ENCODE data around the gene VSTM2L. TPM values are rescaled to one million over a fixed set of nuclear protein-coding genes. Genes with fewer than 3 reads are reported as not detected.

Gene VSTM2L
- total RNA-seq, 2 donors from 2014 or later: 31.3 to 69.5 TPM

GRCh38 chr20:37878835-37879599, 23.9 kb upstream of the VSTM2L start:
- intact Hi-C loops (cut with DNase I): no loop called here
- H3K27ac ChIP-seq: no peak overlapping the region
- no peaks in the 10 kb centered on the region for H3K9me3 ChIP-seq
- H3K36me3 ChIP-seq: no peaks in the 10 kb centered on the region
- DNase-seq (ENCODE audit: low spot score): no peak
- TF ChIP-seq POLR2AphosphoS5 (IDR thresholded peaks at IDR 0.05) (no peak), POLR2A (IDR thresholded peaks at IDR 0.05) (no peak)
- TF ChIP-seq, protein P1, sequence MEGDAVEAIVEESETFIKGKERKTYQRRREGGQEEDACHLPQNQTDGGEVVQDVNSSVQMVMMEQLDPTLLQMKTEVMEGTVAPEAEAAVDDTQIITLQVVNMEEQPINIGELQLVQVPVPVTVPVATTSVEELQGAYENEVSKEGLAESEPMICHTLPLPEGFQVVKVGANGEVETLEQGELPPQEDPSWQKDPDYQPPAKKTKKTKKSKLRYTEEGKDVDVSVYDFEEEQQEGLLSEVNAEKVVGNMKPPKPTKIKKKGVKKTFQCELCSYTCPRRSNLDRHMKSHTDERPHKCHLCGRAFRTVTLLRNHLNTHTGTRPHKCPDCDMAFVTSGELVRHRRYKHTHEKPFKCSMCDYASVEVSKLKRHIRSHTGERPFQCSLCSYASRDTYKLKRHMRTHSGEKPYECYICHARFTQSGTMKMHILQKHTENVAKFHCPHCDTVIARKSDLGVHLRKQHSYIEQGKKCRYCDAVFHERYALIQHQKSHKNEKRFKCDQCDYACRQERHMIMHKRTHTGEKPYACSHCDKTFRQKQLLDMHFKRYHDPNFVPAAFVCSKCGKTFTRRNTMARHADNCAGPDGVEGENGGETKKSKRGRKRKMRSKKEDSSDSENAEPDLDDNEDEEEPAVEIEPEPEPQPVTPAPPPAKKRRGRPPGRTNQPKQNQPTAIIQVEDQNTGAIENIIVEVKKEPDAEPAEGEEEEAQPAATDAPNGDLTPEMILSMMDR (IDR thresholded peaks at IDR 0.05): no peak
- 56% methylated on average over 12 of the region's 12 CpGs for WGBS
- no peak overlapping the region for H3K4me3 ChIP-seq
- H3K4me1 ChIP-seq (replicated peaks): no peaks in the 10 kb centered on the region
- H3K27me3 ChIP-seq (replicated peaks; ENCODE audit: insufficient read depth): no peaks in the 10 kb centered on the region

DNA sequence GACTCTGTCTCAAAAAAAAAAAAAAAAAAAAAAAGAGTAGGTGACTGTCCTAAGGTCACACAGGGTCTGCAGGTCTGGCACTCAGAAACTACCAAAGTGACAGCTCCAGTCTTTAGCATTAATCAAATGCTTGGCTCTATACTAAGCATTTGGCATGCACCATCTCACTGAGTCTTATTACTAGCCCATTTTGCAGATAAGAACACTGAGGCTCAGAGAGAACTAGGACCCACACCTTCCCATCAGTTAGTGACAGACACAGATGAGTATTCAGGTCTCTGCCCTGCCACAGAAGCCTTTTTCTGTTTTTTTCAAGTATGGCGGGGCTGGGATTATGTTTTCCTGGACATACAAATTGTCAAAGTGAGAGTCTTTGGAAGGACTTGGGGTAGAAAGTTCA, 23.1 kb upstream of the VSTM2L start:
- TF ChIP-seq POLR2A (IDR thresholded peaks at IDR 0.05): no peak
- TF ChIP-seq POLR2AphosphoS5 (IDR thresholded peaks at IDR 0.05): no peak
- TF ChIP-seq, protein P1 (IDR thresholded peaks at IDR 0.05): no peak
- H3K36me3 ChIP-seq: no peaks in the 10 kb centered on the region
- H3K4me3 ChIP-seq: no peak overlapping the region
- H3K27me3 ChIP-seq (replicated peaks; ENCODE audit: insufficient read depth): no peaks in the 10 kb centered on the region
- 95% methylated on average over 1 of the region's 1 CpG for WGBS
- H3K27ac ChIP-seq: no peak overlapping the region
- DNase-seq (ENCODE audit: low spot score): no peak
- H3K9me3 ChIP-seq: no peaks in the 10 kb centered on the region
- intact Hi-C loops (cut with DNase I): no loop called here
- no peaks in the 10 kb centered on the region for H3K4me1 ChIP-seq (replicated peaks)

GRCh38 chr20:37880726-37881591, 22.0 kb upstream of the VSTM2L start:
- Histone ChIP-seq H3K4me3 (no peak overlapping the region), H3K9me3 (no peaks in the 10 kb centered on the region), H3K27me3 (replicated peaks; ENCODE audit: insufficient read depth) (no peaks in the 10 kb centered on the region), H3K36me3 (no peaks in the 10 kb centered on the region), H3K27ac (no peak overlapping the region), H3K4me1 (replicated peaks) (no peaks in the 10 kb centered on the region)
- TF ChIP-seq POLR2AphosphoS5 (IDR thresholded peaks at IDR 0.05): no peak
- TF ChIP-seq POLR2A (IDR thresholded peaks at IDR 0.05): no peak
- TF ChIP-seq, protein P1 (IDR thresholded peaks at IDR 0.05): no peak
- intact Hi-C loops (cut with DNase I): no loop called here
- no peak for DNase-seq (ENCODE audit: low spot score)
- WGBS: 40% methylated on average over 18 of the region's 18 CpGs

DNA sequence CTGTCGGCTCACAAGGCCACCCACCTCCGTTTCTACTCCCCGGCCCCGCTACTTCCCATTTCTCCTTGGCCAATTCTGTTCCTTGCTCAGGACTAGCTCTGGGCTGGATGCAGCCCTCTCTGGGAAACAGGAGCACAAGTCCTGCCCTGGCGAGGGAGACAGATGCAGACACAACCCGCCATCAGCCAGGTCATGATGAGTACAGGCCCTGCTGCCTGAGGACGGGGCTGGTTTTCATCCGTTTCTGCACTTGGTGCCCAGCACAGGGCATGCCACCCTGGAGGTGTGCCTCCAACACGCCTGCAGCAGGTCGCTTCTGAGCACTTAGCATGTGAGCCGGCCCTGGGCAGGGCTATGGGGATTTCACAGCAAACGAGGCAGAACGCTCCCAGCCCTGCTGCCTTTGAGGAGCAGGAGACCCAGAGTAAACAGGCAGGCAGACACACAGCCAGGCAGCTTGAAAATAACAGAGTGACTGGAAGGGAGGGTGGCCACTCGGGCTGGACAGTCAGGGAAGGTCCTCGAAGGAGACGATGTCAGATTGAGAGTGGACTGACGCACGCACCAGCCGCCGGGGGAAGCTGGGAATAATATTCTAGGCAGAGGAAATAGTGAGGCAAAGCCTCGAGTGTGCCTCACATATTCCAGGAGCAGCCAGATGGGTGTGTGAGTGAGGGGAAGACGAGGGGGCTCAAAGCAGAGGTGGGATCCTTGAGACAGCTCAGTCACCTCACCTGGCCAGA, 21.2 kb upstream of the VSTM2L start:
- intact Hi-C loops (cut with DNase I): no loop called here
- H3K36me3 ChIP-seq: no peaks in the 10 kb centered on the region
- no peaks in the 10 kb centered on the region for H3K27me3 ChIP-seq (replicated peaks; ENCODE audit: insufficient read depth)
- 78% methylated on average over 22 of the region's 22 CpGs for WGBS
- TF ChIP-seq, protein P1 (IDR thresholded peaks at IDR 0.05): no peak
- TF ChIP-seq POLR2A (IDR thresholded peaks at IDR 0.05) (no peak), POLR2AphosphoS5 (IDR thresholded peaks at IDR 0.05) (no peak)
- H3K4me1 ChIP-seq (replicated peaks): no peaks in the 10 kb centered on the region
- no peaks in the 10 kb centered on the region for H3K9me3 ChIP-seq
- no peak for DNase-seq (ENCODE audit: low spot score)
- H3K4me3 ChIP-seq: no peak overlapping the region
- no peak overlapping the region for H3K27ac ChIP-seq
